Right lobe of liver (tissue), 6 donors: ENCODE data around the gene CTPS1. TPM values are rescaled to one million over a fixed set of nuclear protein-coding genes. Genes with fewer than 3 reads are reported as not detected.

Experiments used
- ATAC-seq, 4 donors: fragments of 200-7000 bp; cut with Tn5 transposase; one replicate each; pipeline ENCODE4 v1.9.1; 2020; ENCODE audit warnings: mild to moderate bottlenecking in 4 of 4, moderate library complexity in 4 of 4
- DNase-seq, 3 donors: peaks; one replicate each; pipeline ENCODE4 v3.0.0-alpha.2; 2020
- H3K27ac ChIP-seq, 3 donors: fragments of 200-600 bp; one replicate each; pipeline ENCODE4 v1.8.0; 2022
- H3K27me3 ChIP-seq, 2 donors: fragments of 200-600 bp; one replicate each; pipeline ENCODE4 v1.8.0; 2022
- H3K36me3 ChIP-seq, 4 donors: fragments of 200-600 bp; sonication (generic) in 1 of 4; one replicate each; pipeline versions ENCODE4 v1.5.1 to v1.8.0; 2017 to 2022; ENCODE audit warnings: control low read depth in 1 of 4
- H3K4me1 ChIP-seq, 4 donors: fragments of 200-600 bp; sonication (generic) in 1 of 4; one replicate each; pipeline versions ENCODE4 v1.5.1 to v1.8.0; 2017 to 2022; ENCODE audit warnings: control low read depth in 1 of 4
- H3K4me3 ChIP-seq, 3 donors: fragments of 200-600 bp; one replicate each; pipeline ENCODE4 v1.8.0; 2022
- H3K9me3 ChIP-seq, 4 donors: fragments of 200-600 bp; sonication (generic) in 1 of 4; one replicate each; pipeline versions ENCODE4 v1.5.1 to v1.8.0; 2017 to 2022; ENCODE audit warnings: control low read depth in 1 of 4
- CTCF ChIP-seq, 4 donors: fragments of 200-600 bp in 3 of 4; fragments of 450-650 bp in 1 of 4; IDR thresholded peaks; one replicate each; pipeline versions ENCODE4 v1.5.1 to v1.8.0; 2016 to 2022; ENCODE audit warnings: antibody characterized with exemption in 4 of 4, mild to moderate bottlenecking in 2 of 4
- POLR2A ChIP-seq: fragments of 450-650 bp; IDR thresholded peaks from one replicate; pipeline ENCODE4 v1.6.1; 2017; ENCODE audit warnings: antibody characterized with exemption, mild to moderate bottlenecking
- WGBS: methylation state at CpG from one replicate; pipeline ENCODE4 v1.1.6; 2018; ENCODE audit warnings: low coverage, low lambda C conversion rate; ENCODE audit not compliant: insufficient coverage; ENCODE audit errors: missing lambda C conversion rate; 5-methylcytosine and 5-hydroxymethylcytosine counted together
- intact Hi-C, 2 donors: fragments of 100-400 bp; cut with DNase I; formaldehyde crosslinking; loops; one replicate each; pipeline versions ENCODE4 v1.11.2 to v1.14.1; 2022
- total RNA-seq, 6 experiments: library from RNA; depleted of rRNA in 2 of 6; stranded (reverse); fragments of >200 nt in 2 of 6; fragmentation: NEBNext Ultra II Directional in 3 of 6; extraction: Animal tissue kit (Norgen Biotek cat#: 25700) in 3 of 6; gene quantifications; one replicate each; pipeline versions ENCODE4 v1.1.0 to v1.2.4, GENCODE V29; 2016 to 2023
- donor health status: DM: no; HTN: yes; CAD: no.
- donor health status: DM: no; HTN: no; CAD: no.
- donor health status: DM: no; HTN: no; CAD: no.
- donor health status: DM: no; HTN: yes; CAD: no.
- donor health status: DM: no; HTN: yes; CAD: no.

Gene CTPS1
- total RNA-seq, 6 experiments from 2014 or later: 13.1 to 48.0 (median 42.2) TPM

GRCh38 chr1:41015281-41015896 lies 35.9 kb downstream of the CTPS1 start:
- Histone ChIP-seq H3K36me3 (peaks cover 0 to 70% (median 17%) of the 10 kb centered on the region in 4 donors), H3K27me3 (no peaks in the 10 kb centered on the region), H3K9me3 (no peaks in the 10 kb centered on the region), H3K4me1 (no peaks in the 10 kb centered on the region), H3K4me3 (no peak overlapping the region), H3K27ac (no peak overlapping the region)
- ATAC-seq (no peak), DNase-seq (no peak)
- no CpG with 5 or more reads among the region's 5 CpGs for WGBS
- no peak for TF ChIP-seq POLR2A
- no peak for TF ChIP-seq CTCF (IDR thresholded peaks at IDR 0.05)
- intact Hi-C loops: no loop called here

GRCh38 chr1:41015897-41016470 lies 36.5 kb downstream of the CTPS1 start:
- Histone ChIP-seq H3K27me3 (no peaks in the 10 kb centered on the region), H3K27ac (no peak overlapping the region), H3K9me3 (no peaks in the 10 kb centered on the region), H3K4me1 (no peaks in the 10 kb centered on the region), H3K36me3 (peaks cover 0 to 64% (median 11%) of the 10 kb centered on the region in 4 donors), H3K4me3 (no peak overlapping the region)
- DNase-seq (no peak), ATAC-seq (no peak)
- WGBS: 94% methylated on average over 5 of the region's 13 CpGs
- no peak for TF ChIP-seq CTCF (IDR thresholded peaks at IDR 0.05)
- TF ChIP-seq POLR2A: no peak
- intact Hi-C loops: no loop called here

GRCh38 chr1:41017141-41018017 lies 37.9 kb downstream of the CTPS1 start:
- no peaks in the 10 kb centered on the region for H3K27me3 ChIP-seq
- TF ChIP-seq CTCF (IDR thresholded peaks at IDR 0.05) (no peak), POLR2A (no peak)
- no peak overlapping the region for H3K27ac ChIP-seq
- H3K9me3 ChIP-seq: no peaks in the 10 kb centered on the region
- no peak overlapping the region for H3K4me3 ChIP-seq
- H3K36me3 ChIP-seq: peaks cover 0 to 50% (median 4%) of the 10 kb centered on the region in 4 donors
- DNase-seq: no peak
- WGBS: 83% methylated on average over 5 of the region's 44 CpGs
- intact Hi-C loops: no loop called here
- ATAC-seq: no peak
- H3K4me1 ChIP-seq: no peaks in the 10 kb centered on the region

GRCh38 chr1:41018018-41018410 lies 38.5 kb downstream of the CTPS1 start:
- ATAC-seq (no peak), DNase-seq (no peak)
- H3K27me3 ChIP-seq: no peaks in the 10 kb centered on the region
- H3K9me3 ChIP-seq: no peaks in the 10 kb centered on the region
- no peaks in the 10 kb centered on the region for H3K4me1 ChIP-seq
- TF ChIP-seq CTCF (IDR thresholded peaks at IDR 0.05): no peak
- no peak for TF ChIP-seq POLR2A
- no peak overlapping the region for H3K27ac ChIP-seq
- no CpG with 5 or more reads among the region's 8 CpGs for WGBS
- intact Hi-C loops: no loop called here
- no peak overlapping the region for H3K4me3 ChIP-seq
- peaks cover 0 to 44% (median under 1%) of the 10 kb centered on the region in 4 donors for H3K36me3 ChIP-seq
